Measurements from ENCODE around the gene TMEM19. TPM values are rescaled to one million over a fixed set of nuclear protein-coding genes. Genes with fewer than 3 reads are reported as not detected.

Gene TMEM19
- total RNA-seq, 1 donor = 31.1 TPM

GRCh38 chr12:71726548-71726947, 40.7 kb downstream of the TMEM19 start:
- Histone ChIP-seq H3K36me3 (ENCODE audit: insufficient read depth, low read length) (no peaks in the 10 kb centered on the region), H3K27ac (ENCODE audit: low read depth, low read length) (no peak overlapping the region), H3K27me3 (ENCODE audit: insufficient read depth, low read length) (no peaks in the 10 kb centered on the region), H3K4me3 (ENCODE audit: insufficient read depth, low read length) (no peak overlapping the region), H3K4me2 (ENCODE audit: insufficient read depth, low read length) (no peak overlapping the region), H2AFZ (ENCODE audit: low read length) (no peak overlapping the region), H4K20me1 (ENCODE audit: insufficient read depth, low read length) (no peaks in the 10 kb centered on the region), H3K4me1 (ENCODE audit: insufficient read depth, low read length) (peaks cover 4% of the 10 kb centered on the region), H3K79me2 (ENCODE audit: insufficient read depth, low read length) (no peaks in the 10 kb centered on the region), H3K9me3 (ENCODE audit: low read depth, low read length) (no peaks in the 10 kb centered on the region)
- DNase-seq (ENCODE audit: insufficient read length, low spot score, missing footprints) = no peak
- TF ChIP-seq CTCF (IDR thresholded peaks at IDR 0.05; ENCODE audit: extremely low read depth, low read depth, low read length) = no peak

- H3K4me1 ChIP-seq (ENCODE audit: insufficient read depth, low read length) = peaks cover 6% of the 10 kb centered on the region
- no peaks in the 10 kb centered on the region for H3K36me3 ChIP-seq (ENCODE audit: insufficient read depth, low read length)
- no peak overlapping the region for H3K4me3 ChIP-seq (ENCODE audit: insufficient read depth, low read length)
- no peaks in the 10 kb centered on the region for H4K20me1 ChIP-seq (ENCODE audit: insufficient read depth, low read length)
- H3K27ac ChIP-seq (ENCODE audit: low read depth, low read length) = no peak overlapping the region
- DNase-seq (ENCODE audit: insufficient read length, low spot score, missing footprints) = no peak
- no peaks in the 10 kb centered on the region for H3K27me3 ChIP-seq (ENCODE audit: insufficient read depth, low read length)
- H3K79me2 ChIP-seq (ENCODE audit: insufficient read depth, low read length) = no peaks in the 10 kb centered on the region
- TF ChIP-seq CTCF (IDR thresholded peaks at IDR 0.05; ENCODE audit: extremely low read depth, low read depth, low read length) = no peak
- H3K4me2 ChIP-seq (ENCODE audit: insufficient read depth, low read length) = no peak overlapping the region
- H2AFZ ChIP-seq (ENCODE audit: low read length) = no peak overlapping the region
- no peaks in the 10 kb centered on the region for H3K9me3 ChIP-seq (ENCODE audit: low read depth, low read length)
Observed at GRCh38 chr12:71727958-71728357, 42.1 kb downstream of the TMEM19 start.

- no peaks in the 10 kb centered on the region for H4K20me1 ChIP-seq (ENCODE audit: insufficient read depth, low read length)
- H3K9me3 ChIP-seq (ENCODE audit: low read depth, low read length) = no peaks in the 10 kb centered on the region
- H3K4me1 ChIP-seq (ENCODE audit: insufficient read depth, low read length) = peaks cover 6% of the 10 kb centered on the region
- H3K4me3 ChIP-seq (ENCODE audit: insufficient read depth, low read length) = no peak overlapping the region
- no peak for TF ChIP-seq CTCF (IDR thresholded peaks at IDR 0.05; ENCODE audit: extremely low read depth, low read depth, low read length)
- peak overlapping the region; percentile 69 for H2AFZ ChIP-seq (ENCODE audit: low read length)
- no peaks in the 10 kb centered on the region for H3K36me3 ChIP-seq (ENCODE audit: insufficient read depth, low read length)
- DNase-seq (ENCODE audit: insufficient read length, low spot score, missing footprints) = no peak
- H3K27me3 ChIP-seq (ENCODE audit: insufficient read depth, low read length) = no peaks in the 10 kb centered on the region
- H3K79me2 ChIP-seq (ENCODE audit: insufficient read depth, low read length) = no peaks in the 10 kb centered on the region
- peak overlapping the region; percentile 53 for H3K4me2 ChIP-seq (ENCODE audit: insufficient read depth, low read length)
- peak overlapping the region; percentile 64 for H3K27ac ChIP-seq (ENCODE audit: low read depth, low read length)
Observed at GRCh38 chr12:71730936-71731335, 45.1 kb downstream of the TMEM19 start.

- DNase-seq (ENCODE audit: insufficient read length, low spot score, missing footprints) = peak; percentile 35
- TF ChIP-seq CTCF (IDR thresholded peaks at IDR 0.05; ENCODE audit: extremely low read depth, low read depth, low read length) = no peak
Observed at GRCh38 chr12:71731439-71732356, 45.8 kb downstream of the TMEM19 start.

More at GRCh38 chr12:71731439-71732356, 45.8 kb downstream of the TMEM19 start:
- Histone ChIP-seq H3K36me3 (ENCODE audit: insufficient read depth, low read length) (no peaks in the 10 kb centered on the region), H4K20me1 (ENCODE audit: insufficient read depth, low read length) (no peaks in the 10 kb centered on the region), H3K27me3 (ENCODE audit: insufficient read depth, low read length) (no peaks in the 10 kb centered on the region), H3K27ac (ENCODE audit: low read depth, low read length) (peak overlapping the region; percentile 64), H3K4me2 (ENCODE audit: insufficient read depth, low read length) (peak overlapping the region; percentile 53), H2AFZ (ENCODE audit: low read length) (peak overlapping the region; percentile 69), H3K4me1 (ENCODE audit: insufficient read depth, low read length) (peaks cover 6% of the 10 kb centered on the region), H3K79me2 (ENCODE audit: insufficient read depth, low read length) (no peaks in the 10 kb centered on the region), H3K9me3 (ENCODE audit: low read depth, low read length) (no peaks in the 10 kb centered on the region), H3K4me3 (ENCODE audit: insufficient read depth, low read length) (no peak overlapping the region)

Measured in osteoblast (primary cell).